GM12878 (cell line): ENCODE measurements around the gene NELFB. TPM values are rescaled to one million over a fixed set of nuclear protein-coding genes. Genes with fewer than 3 reads are reported as not detected.
A peak's percentile ranks its signal among the peaks of the same experiment; 100 is the strongest.

Experiments
- ATAC-seq: fragments of 200-7000 bp; cut with Tn5 transposase; 3 replicates; pipeline ENCODE4 v1.9.1; 2020; ENCODE audit warnings: mild to moderate bottlenecking, moderate library complexity
- BruUV-seq: library from RNA; stranded (reverse); fragments of 400-500 nt; replicated peaks from 2 replicates; lab custom pipeline; 2021; lab: Mats Ljungman, UMichigan
- CTCF ChIA-PET: fragments of 300-600 bp; sonication (Branson Sonifier 250); formaldehyde crosslinking; extraction: SDS; loops from one replicate; lab custom pipeline; 2021; ENCODE audit warnings: inconsistent platforms; lab: Yijun Ruan, JAX
- POLR2A ChIA-PET: fragments of 350-600 bp; formaldehyde crosslinking; extraction: SDS; loops from one replicate; lab custom pipeline; 2021; ENCODE audit warnings: inconsistent platforms; lab: Charles Lee
- RAD21 ChIA-PET: fragments of 300-600 bp; sonication (Branson Sonifier 250); formaldehyde crosslinking; loops from one replicate; lab custom pipeline; 2023; ENCODE audit warnings: antibody characterized with exemption; ENCODE audit not compliant: unreplicated experiment; lab: Charles Lee
- SMC1A ChIA-PET: fragments of 300-600 bp; sonication (Branson Sonifier 250); formaldehyde crosslinking; loops from one replicate; lab custom pipeline; 2023; ENCODE audit not compliant: unreplicated experiment, uncharacterized antibody; lab: Charles Lee
- DNase-seq: peaks from one replicate; pipeline ENCODE4 v3.0.0-alpha.2; 2011; ENCODE audit warnings: low read depth, low spot score
- FAIRE-seq: peaks from 3 replicates; lab custom pipeline; 2011; peaks lifted over from hg19 to GRCh38; lab: Jason Lieb, UNC
- H2AFZ ChIP-seq: 2 replicates; pipeline ENCODE4 v1.6.0; 2011; ENCODE audit warnings: low read depth, low read length, control low read depth; ENCODE audit not compliant: control insufficient read depth
- H3K27ac ChIP-seq: 2 replicates; pipeline ENCODE4 v1.5.1; 2011; ENCODE audit warnings: control low read depth; ENCODE audit not compliant: control insufficient read depth, insufficient read depth
- H3K27me3 ChIP-seq, 2 experiments: replicated peaks in 1 of 2; 2 replicates each; pipeline versions ENCODE4 v1.6.0 to v1.6.1; 2011; ENCODE audit warnings: low read length in 1 of 2; ENCODE audit not compliant: control insufficient read depth in 2 of 2, insufficient read depth in 2 of 2
- H3K36me3 ChIP-seq, 2 experiments: 2 replicates each; pipeline ENCODE4 v1.5.1; 2011; ENCODE audit warnings: low read length in 1 of 2; ENCODE audit not compliant: control insufficient read depth in 2 of 2, insufficient read depth in 2 of 2
- H3K4me1 ChIP-seq: 2 replicates; pipeline ENCODE4 v1.6.1; 2011; ENCODE audit warnings: mild to moderate bottlenecking, low read length, moderate library complexity, mixed read lengths; ENCODE audit not compliant: control insufficient read depth, insufficient read depth
- H3K4me2 ChIP-seq: 2 replicates; pipeline ENCODE4 v1.6.0; 2011; ENCODE audit warnings: control low read depth; ENCODE audit not compliant: control insufficient read depth, insufficient read depth
- H3K4me3 ChIP-seq: fragments of 200-600 bp; sonication (generic); 2 replicates; pipeline ENCODE4 v1.5.1; 2016
- H3K79me2 ChIP-seq: 2 replicates; pipeline ENCODE4 v1.6.0; 2011; ENCODE audit warnings: low read length; ENCODE audit not compliant: control insufficient read depth, insufficient read depth
- H3K9ac ChIP-seq: 2 replicates; pipeline ENCODE4 v1.8.0; 2011; ENCODE audit warnings: low read length, control low read depth, mixed read lengths; ENCODE audit not compliant: control insufficient read depth, insufficient read depth
- H3K9me3 ChIP-seq: replicated peaks from 3 replicates; pipeline ENCODE4 v1.5.1; 2011; ENCODE audit warnings: mild to moderate bottlenecking, low read length; ENCODE audit not compliant: control insufficient read depth, insufficient read depth
- H4K20me1 ChIP-seq: 2 replicates; pipeline ENCODE4 v1.6.0; 2011; ENCODE audit not compliant: control insufficient read depth, insufficient read depth
- BACH1 ChIP-seq: fragments of 450-650 bp; IDR thresholded peaks from 2 replicates; pipeline ENCODE4 v1.6.1; 2017; ENCODE audit warnings: mild to moderate bottlenecking, borderline replicate concordance
- CBX5 ChIP-seq: sonication (generic); IDR thresholded peaks from 2 replicates; pipeline ENCODE4 v1.6.1; 2016; ENCODE audit warnings: low read depth, moderate library complexity, mild to moderate bottlenecking, inconsistent platforms
- MEF2B ChIP-seq: fragments of 450-650 bp; IDR thresholded peaks from 2 replicates; pipeline ENCODE4 v1.6.1; 2018; ENCODE audit warnings: mild to moderate bottlenecking, moderate library complexity; ENCODE audit not compliant: partially characterized antibody, poor library complexity, severe bottlenecking
- NBN ChIP-seq: fragments of 450-650 bp; IDR thresholded peaks from 2 replicates; pipeline ENCODE4 v1.6.1; 2016
- NR2F1 ChIP-seq: fragments of 450-650 bp; conservative IDR thresholded peaks from 2 replicates; pipeline ENCODE4 v1.6.1; 2017; ENCODE audit warnings: mild to moderate bottlenecking
- PKNOX1 ChIP-seq: fragments of 450-650 bp; IDR thresholded peaks from 2 replicates; pipeline ENCODE4 v1.6.1; 2016; ENCODE audit warnings: mild to moderate bottlenecking
- RELA ChIP-seq: fragments of 450-650 bp; IDR thresholded peaks from 2 replicates; pipeline ENCODE4 v1.8.0; 2014; ENCODE audit warnings: borderline replicate concordance; ENCODE audit not compliant: partially characterized antibody
- SMAD1 ChIP-seq: fragments of 450-650 bp; IDR thresholded peaks from 2 replicates; pipeline ENCODE4 v1.6.1; 2018; ENCODE audit warnings: mild to moderate bottlenecking, low read depth; ENCODE audit not compliant: partially characterized antibody
- WGBS: methylation state at CpG from one replicate; pipeline ENCODE4 v1.1.6; 2016; ENCODE audit warnings: low lambda C conversion rate; ENCODE audit not compliant: insufficient replicate concordance, insufficient coverage; ENCODE audit errors: missing lambda C conversion rate; 5-methylcytosine and 5-hydroxymethylcytosine counted together
- in situ Hi-C: fragments of 300-500 bp; cut with MboI; formaldehyde crosslinking; loops from 9 replicates; pipeline ENCODE4 v1.14.3; 2018; ENCODE audit warnings: mixed read lengths
- intact Hi-C: fragments of 100-400 bp; cut with micrococcal nuclease; formaldehyde crosslinking; loops from one replicate; pipeline ENCODE4 v1.14.2; 2022; ENCODE audit not compliant: unreplicated experiment
- polyA plus RNA-seq, 11 experiments: library from polyadenylated mRNA; depleted of rRNA in 4 of 11; unstranded in 6 of 11; stranded (reverse) in 5 of 11; fragments of >200 nt; fragmentation: Nextera tagmentation in 4 of 11; fragmentation: Illumina TruSeq in 1 of 11; extraction: Ambion mirVana in 4 of 11; extraction: Trizol in 1 of 11; gene quantifications; 1 replicate in 1 of 11; 2 replicates in 10 of 11; pipeline versions ENCODE4 v1.2.1 to v1.2.3, GENCODE V29; 2011 to 2016; ENCODE audit warnings: inconsistent platforms in 2 of 11, missing spikeins in 2 of 11, low read depth in 1 of 11
- total RNA-seq, 4 experiments: library from RNA; depleted of rRNA in 3 of 4; stranded (reverse); fragments of >200 nt in 3 of 4; fragmentation: Illumina TruSeq in 1 of 4; extraction: Trizol in 1 of 4; gene quantifications; 2 replicates each; pipeline versions ENCODE4 v1.2.1 to v1.2.3, GENCODE V29; 2013 to 2021
- TF ChIP-seq, protein P1 (sequence below): IDR thresholded peaks from 2 replicates; pipeline ENCODE4 v1.6.1; 2011; ENCODE audit warnings: mild to moderate bottlenecking, low read depth, low read length, moderate library complexity; ENCODE audit not compliant: insufficient replicate concordance
- TF ChIP-seq, protein P2 (sequence below): fragments of 450-650 bp; IDR thresholded peaks from 2 replicates; pipeline ENCODE4 v1.6.1; 2016; ENCODE audit warnings: mild to moderate bottlenecking

The NELFB gene
- total and polyA plus RNA-seq, 10 of the 15 experiments (the other 5 are each of a cell fraction or from before 2014, with no cell fraction given): 0.19 to 63.4 (median 30.9) TPM

- no peak overlapping the region for H3K9ac ChIP-seq
- H3K36me3 ChIP-seq: peaks cover 0 to 2% of the 10 kb centered on the region in 2 experiments; a peak in 1 of 4 replicates
- no peak for DNase-seq
- TF ChIP-seq, protein P1, sequence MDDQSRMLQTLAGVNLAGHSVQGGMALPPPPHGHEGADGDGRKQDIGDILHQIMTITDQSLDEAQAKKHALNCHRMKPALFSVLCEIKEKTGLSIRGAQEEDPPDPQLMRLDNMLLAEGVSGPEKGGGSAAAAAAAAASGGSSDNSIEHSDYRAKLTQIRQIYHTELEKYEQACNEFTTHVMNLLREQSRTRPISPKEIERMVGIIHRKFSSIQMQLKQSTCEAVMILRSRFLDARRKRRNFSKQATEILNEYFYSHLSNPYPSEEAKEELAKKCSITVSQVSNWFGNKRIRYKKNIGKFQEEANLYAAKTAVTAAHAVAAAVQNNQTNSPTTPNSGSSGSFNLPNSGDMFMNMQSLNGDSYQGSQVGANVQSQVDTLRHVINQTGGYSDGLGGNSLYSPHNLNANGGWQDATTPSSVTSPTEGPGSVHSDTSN: peak; percentile 51
- no peak for TF ChIP-seq NBN
- TF ChIP-seq SMAD1: no peak
- TF ChIP-seq RELA: peak; percentile 35
- TF ChIP-seq MEF2B: peak; percentile 88
- peak; percentile 87 for TF ChIP-seq NR2F1
- TF ChIP-seq, protein P2, sequence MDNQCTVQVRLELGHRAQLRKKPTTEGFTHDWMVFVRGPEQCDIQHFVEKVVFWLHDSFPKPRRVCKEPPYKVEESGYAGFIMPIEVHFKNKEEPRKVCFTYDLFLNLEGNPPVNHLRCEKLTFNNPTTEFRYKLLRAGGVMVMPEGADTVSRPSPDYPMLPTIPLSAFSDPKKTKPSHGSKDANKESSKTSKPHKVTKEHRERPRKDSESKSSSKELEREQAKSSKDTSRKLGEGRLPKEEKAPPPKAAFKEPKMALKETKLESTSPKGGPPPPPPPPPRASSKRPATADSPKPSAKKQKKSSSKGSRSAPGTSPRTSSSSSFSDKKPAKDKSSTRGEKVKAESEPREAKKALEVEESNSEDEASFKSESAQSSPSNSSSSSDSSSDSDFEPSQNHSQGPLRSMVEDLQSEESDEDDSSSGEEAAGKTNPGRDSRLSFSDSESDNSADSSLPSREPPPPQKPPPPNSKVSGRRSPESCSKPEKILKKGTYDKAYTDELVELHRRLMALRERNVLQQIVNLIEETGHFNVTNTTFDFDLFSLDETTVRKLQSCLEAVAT: 0 out of 2 replicates have a peak, but pooled peaks have one; percentile 19
- TF ChIP-seq CBX5: no peak
- peak; percentile 73 for TF ChIP-seq PKNOX1
- no peak for TF ChIP-seq BACH1
- TF ChIP-seq, all 136 proteins: peak for 6
- POLR2A ChIA-PET: interaction anchor here (0.5 to 6.2 kb wide), 2 partner anchors 12 to 157 kb away, joined by 4 to 112 read pairs; partner anchors contain the start of gene TUBB4B
- Histone ChIP-seq H3K27ac (no peak overlapping the region), H4K20me1 (no peaks in the 10 kb centered on the region), H3K27me3 (no peaks in the 10 kb centered on the region), H3K4me1 (peaks cover 14% of the 10 kb centered on the region), H3K4me3 (no peak overlapping the region), H3K79me2 (peaks cover 18% of the 10 kb centered on the region), H3K9me3 (no peaks in the 10 kb centered on the region), H3K4me2 (no peak overlapping the region), H2AFZ (no peak overlapping the region)
- CTCF ChIA-PET: interaction anchor here (1.1 to 1.7 kb wide), 4 partner anchors 11 to 25 kb away, joined by 3 to 6 read pairs (median 3); partner anchors contain the start of gene TOR4A
- in situ Hi-C loops: no loop called here
- RAD21 ChIA-PET: interaction anchor here (1.8 kb wide), 1 partner anchor 25 kb away, joined by 6 read pairs; the partner anchor contains the start of gene TOR4A
- no TSS peak for BruUV-seq
- 55% methylated on average over 30 of the region's 35 CpGs for WGBS
- FAIRE-seq (no peak), ATAC-seq (peak; percentile 38)
- SMC1A ChIA-PET: interaction anchor here (0.9 kb wide), 1 partner anchor 12 kb away, joined by 4 read pairs; the partner anchor contains the start of gene TUBB4B
- intact Hi-C loops: no loop called here
Measured at GRCh38 chr9:137252555-137253506, 2.3 kb upstream of the NELFB start.
